H1 (cell line): ENCODE results near the gene PDHX. TPM values are rescaled to one million over a fixed set of nuclear protein-coding genes. Genes with fewer than 3 reads are reported as not detected.

Experiments
- CTCF ChIA-PET: fragments of 300-600 bp; sonication (Branson Sonifier 250); formaldehyde crosslinking; loops from one replicate; lab custom pipeline; 2021; ENCODE audit not compliant: partially characterized antibody; lab: Charles Lee
- POLR2A ChIA-PET: fragments of 300-600 bp; sonication (Branson Sonifier 250); formaldehyde crosslinking; loops from one replicate; lab custom pipeline; 2021; ENCODE audit warnings: inconsistent platforms; ENCODE audit not compliant: partially characterized antibody; lab: Charles Lee
- DNase-seq, 2 experiments: peaks; one replicate each; pipeline versions ENCODE4 v3.0.0 to v3.0.0-alpha.2; 2010 to 2022; ENCODE audit warnings: low spot score in 2 of 2, low read depth in 1 of 2, mixed read lengths in 1 of 2
- FAIRE-seq: peaks from 2 replicates; lab custom pipeline; 2011; peaks lifted over from hg19 to GRCh38; lab: Jason Lieb, UNC
- H2AFZ ChIP-seq: 2 replicates; pipeline ENCODE4 v1.8.1; 2012; ENCODE audit warnings: low read length, inconsistent platforms
- H2AK5ac ChIP-seq: 2 replicates; pipeline ENCODE4 v1.6.1; 2013; ENCODE audit warnings: low read depth, low read length
- H2BK120ac ChIP-seq: replicated peaks from 2 replicates; pipeline ENCODE3; 2013; ENCODE audit warnings: low read depth, low read length, inconsistent platforms
- H2BK12ac ChIP-seq: 2 replicates; pipeline ENCODE4 v1.6.1; 2013; ENCODE audit warnings: low read depth, low read length
- H2BK15ac ChIP-seq: 2 replicates; pipeline ENCODE4 v1.6.1; 2013; ENCODE audit warnings: low read length
- H2BK20ac ChIP-seq: 2 replicates; pipeline ENCODE4 v1.6.1; 2013; ENCODE audit warnings: low read length
- H2BK5ac ChIP-seq: 2 replicates; pipeline ENCODE4 v1.6.1; 2013; ENCODE audit warnings: low read depth, low read length
- H3K14ac ChIP-seq: 2 replicates; pipeline ENCODE4 v1.6.1; 2013; ENCODE audit warnings: inconsistent platforms; ENCODE audit not compliant: insufficient read length
- H3K18ac ChIP-seq: 2 replicates; pipeline ENCODE4 v1.6.1; 2013; ENCODE audit warnings: low read length; ENCODE audit errors: extremely low read depth
- H3K23ac ChIP-seq: 2 replicates; pipeline ENCODE4 v1.6.1; 2013; ENCODE audit warnings: inconsistent platforms; ENCODE audit not compliant: insufficient read length
- H3K23me2 ChIP-seq: 2 replicates; pipeline ENCODE4 v1.6.1; 2013; ENCODE audit warnings: low read depth, low read length
- H3K27ac ChIP-seq: 2 replicates; pipeline ENCODE4 v1.6.1; 2011; ENCODE audit warnings: low read depth, low read length, inconsistent platforms
- H3K27me3 ChIP-seq, 4 experiments: replicated peaks in 1 of 4; 1 replicate in 1 of 4; 2 replicates in 3 of 4; pipeline versions ENCODE4 v1.6.1 to v1.8.1; 2011 to 2013; ENCODE audit warnings: low read length in 3 of 4, mild to moderate bottlenecking in 3 of 4, inconsistent platforms in 2 of 4, mixed read lengths in 2 of 4, moderate library complexity in 1 of 4; ENCODE audit not compliant: control insufficient read depth in 3 of 4, insufficient read depth in 3 of 4; ENCODE audit errors: extremely low read depth in 1 of 4
- H3K36me3 ChIP-seq, 4 experiments: 2 replicates each; pipeline versions ENCODE4 v1.6.1 to v1.8.1; 2011 to 2013; ENCODE audit warnings: mild to moderate bottlenecking in 4 of 4, low read length in 3 of 4, moderate library complexity in 2 of 4, control low read depth in 1 of 4, inconsistent platforms in 1 of 4; ENCODE audit not compliant: insufficient read depth in 4 of 4, control insufficient read depth in 2 of 4
- H3K4ac ChIP-seq: replicated peaks from 2 replicates; pipeline ENCODE3; 2013; ENCODE audit warnings: low read length, low read depth, mixed read lengths, inconsistent platforms; ENCODE audit not compliant: insufficient read length
- H3K4me1 ChIP-seq, 4 experiments: replicated peaks in 1 of 4; 1 replicate in 1 of 4; 2 replicates in 3 of 4; pipeline versions ENCODE4 v1.6.1 to v1.8.1; 2011 to 2013; ENCODE audit warnings: low read length in 3 of 4, inconsistent platforms in 2 of 4, mixed read lengths in 1 of 4; ENCODE audit not compliant: insufficient read depth in 4 of 4, control insufficient read depth in 3 of 4
- H3K4me2 ChIP-seq, 2 experiments: 2 replicates each; pipeline versions ENCODE4 v1.6.1 to v1.8.1; 2011 to 2013; ENCODE audit warnings: low read depth in 2 of 2, low read length in 2 of 2, control low read depth in 1 of 2, inconsistent platforms in 1 of 2, mild to moderate bottlenecking in 1 of 2; ENCODE audit not compliant: insufficient read depth in 1 of 2
- H3K4me3 ChIP-seq, 4 experiments: fragments of 200-600, 300-600 bp in 1 of 4; sonication (generic), shearing (Covaris generic), sonication (Bioruptor Twin) in 1 of 4; 2 replicates each; pipeline versions ENCODE4 v1.5.1 to v1.8.1; 2011 to 2016; ENCODE audit warnings: low read length in 4 of 4, low read depth in 3 of 4, control low read depth in 2 of 4, inconsistent platforms in 2 of 4, mild to moderate bottlenecking in 2 of 4, mixed read lengths in 1 of 4, moderate library complexity in 1 of 4; ENCODE audit not compliant: insufficient read depth in 2 of 4; ENCODE audit errors: extremely low read depth in 1 of 4
- H3K56ac ChIP-seq: replicated peaks from 2 replicates; pipeline ENCODE3; 2013; ENCODE audit warnings: low read depth, mild to moderate bottlenecking, mixed read lengths, low read length, inconsistent platforms; ENCODE audit not compliant: insufficient read length
- H3K79me1 ChIP-seq: 2 replicates; pipeline ENCODE4 v1.6.1; 2013; ENCODE audit warnings: low read depth, low read length, control low read depth
- H3K79me2 ChIP-seq, 2 experiments: 2 replicates each; pipeline versions ENCODE4 v1.6.1 to v1.8.1; 2012 to 2013; ENCODE audit warnings: low read length in 2 of 2, mild to moderate bottlenecking in 2 of 2, inconsistent platforms in 1 of 2; ENCODE audit not compliant: insufficient read depth in 2 of 2, control insufficient read depth in 1 of 2
- H3K9ac ChIP-seq, 4 experiments: replicated peaks in 1 of 4; 1 replicate in 1 of 4; 2 replicates in 3 of 4; pipeline versions ENCODE4 v1.6.1 to v1.8.1; 2011 to 2013; ENCODE audit warnings: low read depth in 3 of 4, low read length in 3 of 4, control low read depth in 2 of 4, mild to moderate bottlenecking in 2 of 4, moderate library complexity in 2 of 4, inconsistent platforms in 1 of 4; ENCODE audit errors: extremely low read depth in 1 of 4
- H3K9me3 ChIP-seq, 2 experiments: 2 replicates each; pipeline versions ENCODE4 v1.6.1 to v1.8.1; 2012 to 2013; ENCODE audit warnings: mild to moderate bottlenecking in 2 of 2, moderate library complexity in 2 of 2, control low read depth in 1 of 2, inconsistent platforms in 1 of 2, low read depth in 1 of 2, low read length in 1 of 2, mixed read lengths in 1 of 2; ENCODE audit not compliant: insufficient read depth in 2 of 2
- H4K20me1 ChIP-seq, 2 experiments: replicated peaks in 1 of 2; 2 replicates each; pipeline versions ENCODE3 to v1.8.1; 2011 to 2013; ENCODE audit warnings: inconsistent platforms in 2 of 2, low read length in 2 of 2, mild to moderate bottlenecking in 1 of 2; ENCODE audit not compliant: insufficient read depth in 2 of 2, control insufficient read depth in 1 of 2
- H4K5ac ChIP-seq: 2 replicates; pipeline ENCODE4 v1.6.1; 2013; ENCODE audit warnings: low read length, low read depth, mixed read lengths, inconsistent platforms; ENCODE audit not compliant: insufficient read length
- H4K8ac ChIP-seq: 2 replicates; pipeline ENCODE4 v1.8.0; 2013; ENCODE audit warnings: mild to moderate bottlenecking, moderate library complexity, low read length, inconsistent platforms; ENCODE audit not compliant: insufficient read depth; ENCODE audit errors: extremely low read depth
- H4K91ac ChIP-seq: replicated peaks from 2 replicates; pipeline ENCODE3; 2013; ENCODE audit warnings: low read length, mixed read lengths, inconsistent platforms; ENCODE audit not compliant: insufficient read length
- BACH1 ChIP-seq: IDR thresholded peaks from 2 replicates; pipeline ENCODE4 v1.6.1; 2012; ENCODE audit warnings: low read length, improper control_type of control experiment
- BRCA1 ChIP-seq: IDR thresholded peaks from 2 replicates; pipeline ENCODE4 v1.6.1; 2012; ENCODE audit warnings: low read depth, low read length, improper control_type of control experiment
- CBX8 ChIP-seq: fragments of 300-800, 300-1000 bp; sonication (generic); IDR thresholded peaks from 2 replicates; pipeline ENCODE4 v1.7.1; 2016; ENCODE audit warnings: low read depth, low read length, borderline replicate concordance
- EP300 ChIP-seq, 2 experiments: IDR thresholded peaks; 1 replicate in 1 of 2; 2 replicates in 1 of 2; pipeline ENCODE4 v1.6.1; 2011 to 2012; ENCODE audit warnings: low read depth in 2 of 2, low read length in 2 of 2, mild to moderate bottlenecking in 2 of 2, borderline replicate concordance in 1 of 2, inconsistent platforms in 1 of 2, moderate library complexity in 1 of 2
- JUN ChIP-seq: IDR thresholded peaks from 2 replicates; pipeline ENCODE4 v1.6.1; 2011; ENCODE audit warnings: low read depth, mild to moderate bottlenecking, improper control_type of control experiment, low read length
- RBBP5 ChIP-seq: IDR thresholded peaks from 2 replicates; pipeline ENCODE4 v1.7.1; 2012; ENCODE audit warnings: low read depth, mild to moderate bottlenecking, inconsistent platforms, low read length, moderate library complexity, borderline replicate concordance
- SIN3A ChIP-seq, 2 experiments: IDR thresholded peaks in 1 of 2; conservative IDR thresholded peaks in 1 of 2; 2 replicates each; pipeline ENCODE4 v1.6.1; 2011 to 2012; ENCODE audit warnings: low read length in 2 of 2, improper control_type of control experiment in 1 of 2, low read depth in 1 of 2, mild to moderate bottlenecking in 1 of 2
- SP1 ChIP-seq: IDR thresholded peaks from 2 replicates; pipeline ENCODE4 v1.6.1; 2011; ENCODE audit warnings: low read depth, low read length
- ZNF274 ChIP-seq: IDR thresholded peaks from 2 replicates; pipeline ENCODE4 v1.7.0; 2012; ENCODE audit warnings: low read length, borderline replicate concordance; ENCODE audit errors: extremely low read depth
- WGBS, 2 experiments: shearing (Covaris generic) in 1 of 2; methylation state at CpG; one replicate each; pipeline versions ENCODE4 v1.1.6 to v1.1.7; 2013 to 2015; ENCODE audit warnings: low lambda C conversion rate in 2 of 2, mixed read lengths in 2 of 2, inconsistent platforms in 1 of 2, low coverage in 1 of 2, missing lambda C conversion rate in 1 of 2; ENCODE audit not compliant: insufficient replicate concordance in 2 of 2, insufficient coverage in 1 of 2, insufficient read length in 1 of 2; ENCODE audit errors: extremely low coverage in 1 of 2, missing lambda C conversion rate in 1 of 2; 5-methylcytosine and 5-hydroxymethylcytosine counted together
- polyA plus RNA-seq, 7 experiments: library from polyadenylated mRNA; depleted of rRNA in 3 of 7; stranded (reverse) in 5 of 7; unstranded in 2 of 7; fragments of >200 nt in 5 of 7; fragments of 200-250 nt in 2 of 7; gene quantifications; 1 replicate in 5 of 7; 2 replicates in 1 of 7; 4 replicates in 1 of 7; pipeline versions ENCODE4 v1.2.1 to v1.2.3, GENCODE V29; 2011 to 2013; ENCODE audit warnings: missing spikeins in 2 of 7, mixed read lengths in 2 of 7
- total RNA-seq: library from RNA; stranded (reverse); fragmentation: NEBNext Ultra II Directional; extraction: Animal tissue kit (Norgen Biotek cat#: 25700); gene quantifications from 2 replicates; pipeline ENCODE4 v1.2.1, GENCODE V29; 2021
- TF ChIP-seq, protein P1 (sequence below): IDR thresholded peaks from 2 replicates; pipeline ENCODE4 v1.6.1; 2012; ENCODE audit warnings: inconsistent platforms
- TF ChIP-seq, protein P2 (sequence below): IDR thresholded peaks from 2 replicates; pipeline ENCODE4 v1.6.1; 2011; ENCODE audit warnings: low read length, improper control_type of control experiment

PDHX gene
- total and polyA plus RNA-seq, 2 of the 8 experiments (the other 6 are each of a cell fraction or from before 2014, with no cell fraction given): 12.4 to 51.9 TPM

DNA sequence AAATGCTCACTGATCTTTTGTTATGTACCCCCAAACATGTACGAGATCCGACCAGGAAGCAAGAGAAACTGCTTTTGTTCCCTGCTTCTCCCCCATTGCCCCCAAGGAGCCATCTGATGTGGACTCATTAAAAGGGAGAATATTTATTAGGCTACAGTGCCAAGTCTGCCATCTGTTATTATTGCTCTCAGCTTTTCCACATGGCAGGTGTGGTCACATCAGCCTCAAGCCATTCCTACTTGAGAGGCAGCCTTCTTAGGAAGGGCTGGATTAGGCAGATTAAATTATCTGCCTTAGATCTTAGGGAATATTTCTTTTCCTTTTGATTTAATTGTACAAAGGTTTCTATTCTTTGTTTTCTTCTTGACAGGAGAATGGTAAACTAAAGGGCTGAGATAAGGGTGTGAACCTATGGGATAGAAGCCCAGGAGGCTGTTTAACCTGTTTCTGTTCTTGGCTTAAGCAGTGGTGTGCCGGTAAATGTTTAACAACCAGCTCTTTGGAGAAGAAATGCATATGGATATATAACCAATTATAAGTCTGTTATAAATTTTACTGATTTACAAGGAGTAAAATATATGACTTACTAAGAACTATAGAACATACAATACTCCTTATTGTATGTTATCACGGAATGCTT lies 88.8 kb downstream of the PDHX start:
- no peak overlapping the region for H4K8ac ChIP-seq
- WGBS, 2 experiments: 87% methylated on average over 4 of the region's 4 CpGs; no CpG with 5 or more reads in 1 of the 2 experiments
- H2AFZ ChIP-seq: no peak overlapping the region
- no peak overlapping the region for H2BK120ac ChIP-seq
- H2AK5ac ChIP-seq: no peak overlapping the region
- no peak overlapping the region for H3K14ac ChIP-seq
- no peak overlapping the region for H3K56ac ChIP-seq
- H4K20me1 ChIP-seq: no peaks in the 10 kb centered on the region
- no peak overlapping the region for H2BK20ac ChIP-seq
- H2BK5ac ChIP-seq: no peak overlapping the region
- H3K27me3 ChIP-seq: no peaks in the 10 kb centered on the region
- no peak overlapping the region for H3K9ac ChIP-seq
- no peaks in the 10 kb centered on the region for H3K23me2 ChIP-seq
- no peak overlapping the region for H3K27ac ChIP-seq
- H3K4me1 ChIP-seq: no peaks in the 10 kb centered on the region; a peak in 1 of 7 replicates
- H3K9me3 ChIP-seq: no peaks in the 10 kb centered on the region
- DNase-seq (no peak), FAIRE-seq (no peak)
- no peak overlapping the region for H3K18ac ChIP-seq
- no peak overlapping the region for H3K4me3 ChIP-seq
- H3K36me3 ChIP-seq: no peaks in the 10 kb centered on the region
- POLR2A ChIA-PET: no interaction called here
- H4K91ac ChIP-seq: no peak overlapping the region
- no peak overlapping the region for H3K4ac ChIP-seq
- no peak overlapping the region for H3K4me2 ChIP-seq
- CTCF ChIA-PET: interaction anchor here (1.0 to 1.3 kb wide), 3 partner anchors 9 to 302 kb away, joined by 3 read pairs; no protein-coding TSS in a partner anchor
- H2BK15ac ChIP-seq: no peak overlapping the region
- H4K5ac ChIP-seq: no peak overlapping the region
- no peaks in the 10 kb centered on the region for H3K79me1 ChIP-seq
- H3K79me2 ChIP-seq: no peaks in the 10 kb centered on the region
- no peak overlapping the region for H2BK12ac ChIP-seq
- no peak overlapping the region for H3K23ac ChIP-seq
- TF ChIP-seq, protein P1, sequence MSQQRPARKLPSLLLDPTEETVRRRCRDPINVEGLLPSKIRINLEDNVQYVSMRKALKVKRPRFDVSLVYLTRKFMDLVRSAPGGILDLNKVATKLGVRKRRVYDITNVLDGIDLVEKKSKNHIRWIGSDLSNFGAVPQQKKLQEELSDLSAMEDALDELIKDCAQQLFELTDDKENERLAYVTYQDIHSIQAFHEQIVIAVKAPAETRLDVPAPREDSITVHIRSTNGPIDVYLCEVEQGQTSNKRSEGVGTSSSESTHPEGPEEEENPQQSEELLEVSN: no peak
- no peak for TF ChIP-seq SP1
- no peak for TF ChIP-seq JUN
- no peak for TF ChIP-seq SIN3A (conservative IDR thresholded peaks at IDR 0.05 in 1 of 2, IDR thresholded peaks at IDR 0.05 in 1 of 2; ENCODE audit: low read depth in 1 of 2, low read length in 2 of 2)
- no peak for TF ChIP-seq EP300 (IDR thresholded peaks at IDR 0.05; ENCODE audit: borderline replicate concordance in 1 of 2, low read depth in 2 of 2, low read length in 2 of 2)
- TF ChIP-seq BACH1: no peak
- no peak for TF ChIP-seq ZNF274
- TF ChIP-seq CBX8: no peak
- TF ChIP-seq, protein P2, sequence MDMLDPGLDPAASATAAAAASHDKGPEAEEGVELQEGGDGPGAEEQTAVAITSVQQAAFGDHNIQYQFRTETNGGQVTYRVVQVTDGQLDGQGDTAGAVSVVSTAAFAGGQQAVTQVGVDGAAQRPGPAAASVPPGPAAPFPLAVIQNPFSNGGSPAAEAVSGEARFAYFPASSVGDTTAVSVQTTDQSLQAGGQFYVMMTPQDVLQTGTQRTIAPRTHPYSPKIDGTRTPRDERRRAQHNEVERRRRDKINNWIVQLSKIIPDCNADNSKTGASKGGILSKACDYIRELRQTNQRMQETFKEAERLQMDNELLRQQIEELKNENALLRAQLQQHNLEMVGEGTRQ: no peak
- no peak for TF ChIP-seq RBBP5
- TF ChIP-seq BRCA1: no peak
